ENCODE measurements around the gene TIMM50.

The TIMM50 gene

GRCh38 chr19:39518458-39518857, 37.8 kb downstream of the TIMM50 start:
- Mint-ChIP-seq H3K4me3 (no peak overlapping the region), H3K27ac (no peak overlapping the region), H3K4me1 (peaks cover 11 to 22% of the 10 kb centered on the region in 2 donors), H3K27me3 (peaks cover 38 to 54% of the 10 kb centered on the region in 2 donors), H3K36me3 (no peaks in the 10 kb centered on the region), H3K9me3 (no peaks in the 10 kb centered on the region)
- DNase-seq (no peak), ATAC-seq (replicated peaks) (no peak)

GRCh38 chr19:39518975-39519374, 38.3 kb downstream of the TIMM50 start:
- no peak overlapping the region for H3K27ac Mint-ChIP-seq
- H3K36me3 Mint-ChIP-seq: no peaks in the 10 kb centered on the region
- peaks cover 33 to 49% of the 10 kb centered on the region in 2 donors for H3K27me3 Mint-ChIP-seq
- no peak for ATAC-seq (replicated peaks)
- no peak for DNase-seq
- no peak overlapping the region for H3K4me3 Mint-ChIP-seq
- H3K4me1 Mint-ChIP-seq: peaks cover 11 to 22% of the 10 kb centered on the region in 2 donors
- H3K9me3 Mint-ChIP-seq: no peaks in the 10 kb centered on the region

- Mint-ChIP-seq H3K36me3 (peaks cover 4 to 10% of the 10 kb centered on the region in 2 donors), H3K27ac (no peak overlapping the region), H3K4me3 (no peak overlapping the region), H3K9me3 (no peaks in the 10 kb centered on the region), H3K4me1 (peaks cover 5 to 12% of the 10 kb centered on the region in 2 donors), H3K27me3 (peaks cover 19 to 31% of the 10 kb centered on the region in 2 donors)
- DNase-seq (no peak), ATAC-seq (replicated peaks) (no peak)
Measured at GRCh38 chr19:39520541-39521484, 40.2 kb downstream of the TIMM50 start.

GRCh38 chr19:39524495-39524894, 43.9 kb downstream of the TIMM50 start:
- ATAC-seq (replicated peaks): peak; percentile 93 to 94
- DNase-seq: peak; percentile 26
- peak overlapping the region; percentile 92 for H3K27ac Mint-ChIP-seq

GRCh38 chr19:39525205-39525604, 44.6 kb downstream of the TIMM50 start:
- H3K4me3 Mint-ChIP-seq: no peak overlapping the region
- no peaks in the 10 kb centered on the region for H3K27me3 Mint-ChIP-seq

More at GRCh38 chr19:39524495-39524894, 43.9 kb downstream of the TIMM50 start:
- Mint-ChIP-seq H3K4me1 (peaks cover 0 to 8% of the 10 kb centered on the region in 2 donors), H3K36me3 (peaks cover 4 to 15% of the 10 kb centered on the region in 2 donors), H3K9me3 (no peaks in the 10 kb centered on the region), H3K4me3 (no peak overlapping the region), H3K27me3 (no peaks in the 10 kb centered on the region)

GRCh38 chr19:39531834-39532232, 51.2 kb downstream of the TIMM50 start:
- ATAC-seq (replicated peaks) (no peak), DNase-seq (no peak)
- Mint-ChIP-seq H3K9me3 (no peaks in the 10 kb centered on the region), H3K36me3 (peaks cover 0 to 10% of the 10 kb centered on the region in 2 donors), H3K4me3 (peak overlapping the region; percentile 95 to 97), H3K4me1 (peaks cover 9 to 20% of the 10 kb centered on the region in 2 donors), H3K27ac (peak overlapping the region; percentile 94), H3K27me3 (no peaks in the 10 kb centered on the region)

More at GRCh38 chr19:39525205-39525604, 44.6 kb downstream of the TIMM50 start:
- no peak overlapping the region for H3K27ac Mint-ChIP-seq
- DNase-seq (no peak), ATAC-seq (replicated peaks) (no peak)
- no peaks in the 10 kb centered on the region for H3K9me3 Mint-ChIP-seq
- H3K36me3 Mint-ChIP-seq: peaks cover 4 to 15% of the 10 kb centered on the region in 2 donors
- peaks cover 0 to 8% of the 10 kb centered on the region in 2 donors for H3K4me1 Mint-ChIP-seq

- H3K27ac Mint-ChIP-seq: peak within 1 kb of the TSS; percentile 94
Measured at GRCh38 chr19:39532233-39533002, 51.8 kb downstream of the TIMM50 start, which contains the start of gene EID2B. EID2B (minus strand) TSS chr19:39532852; CDS start chr19:39532802, 50 bp downstream.

GRCh38 chr19:39533003-39533512, 52.4 kb downstream of the TIMM50 start:
- Mint-ChIP-seq H3K36me3 (peaks cover 0 to 13% of the 10 kb centered on the region in 2 donors), H3K4me1 (peaks cover 12 to 24% of the 10 kb centered on the region in 2 donors), H3K27ac (peak overlapping the region; percentile 94), H3K27me3 (no peaks in the 10 kb centered on the region), H3K4me3 (peak overlapping the region; percentile 95 to 97), H3K9me3 (no peaks in the 10 kb centered on the region)
- peak; percentile 35 to 39 for ATAC-seq (replicated peaks)
- DNase-seq: no peak

More at GRCh38 chr19:39532233-39533002, 51.8 kb downstream of the TIMM50 start, which contains the start of gene EID2B:
- Mint-ChIP-seq H3K27me3 (no peaks in the 10 kb centered on the region), H3K36me3 (peaks cover 0 to 12% of the 10 kb centered on the region in 2 donors), H3K4me1 (peaks cover 11 to 20% of the 10 kb centered on the region in 2 donors), H3K9me3 (no peaks in the 10 kb centered on the region), H3K4me3 (peak within 1 kb of the TSS; percentile 95 to 97)
- ATAC-seq (replicated peaks): peak; percentile 94 to 95
- DNase-seq: peak; percentile 90

GRCh38 chr19:39533791-39534190, 53.2 kb downstream of the TIMM50 start:
- no peak for DNase-seq
- no peaks in the 10 kb centered on the region for H3K27me3 Mint-ChIP-seq
- H3K36me3 Mint-ChIP-seq: peaks cover 0 to 13% of the 10 kb centered on the region in 2 donors
- ATAC-seq (replicated peaks): no peak
- H3K4me1 Mint-ChIP-seq: peaks cover 16 to 25% of the 10 kb centered on the region in 2 donors
- no peaks in the 10 kb centered on the region for H3K9me3 Mint-ChIP-seq
- no peak overlapping the region for H3K4me3 Mint-ChIP-seq
- H3K27ac Mint-ChIP-seq: no peak overlapping the region

GRCh38 chr19:39539165-39539517, 58.5 kb downstream of the TIMM50 start:
- Mint-ChIP-seq H3K36me3 (peaks cover 0 to 13% of the 10 kb centered on the region in 2 donors), H3K4me3 (peak overlapping the region; percentile 86 to 97), H3K9me3 (no peaks in the 10 kb centered on the region), H3K27ac (peak overlapping the region; percentile 71), H3K4me1 (peaks cover 25 to 48% of the 10 kb centered on the region in 2 donors), H3K27me3 (no peaks in the 10 kb centered on the region)
- ATAC-seq (replicated peaks): peak; percentile 10 to 25
- DNase-seq: no peak

- no peaks in the 10 kb centered on the region for H3K27me3 Mint-ChIP-seq
- H3K9me3 Mint-ChIP-seq: no peaks in the 10 kb centered on the region
- ATAC-seq (replicated peaks) (peak; percentile 87 to 92), DNase-seq (peak; percentile 88)
- peak within 1 kb of the TSS; percentile 97 for H3K27ac Mint-ChIP-seq
- H3K36me3 Mint-ChIP-seq: peaks cover 0 to 13% of the 10 kb centered on the region in 2 donors
- H3K4me1 Mint-ChIP-seq: peaks cover 25 to 53% of the 10 kb centered on the region in 2 donors
- H3K4me3 Mint-ChIP-seq: peak within 1 kb of the TSS; percentile 93 to 97
Measured at GRCh38 chr19:39539518-39540332, 59.1 kb downstream of the TIMM50 start, which contains the start of gene EID2. EID2 (minus strand) TSS chr19:39540161; CDS start chr19:39540079, 82 bp downstream.

GRCh38 chr19:39540333-39540673, 59.7 kb downstream of the TIMM50 start:
- H3K9me3 Mint-ChIP-seq: no peaks in the 10 kb centered on the region

More at GRCh38 chr19:39540333-39540673, 59.7 kb downstream of the TIMM50 start:
- DNase-seq (no peak), ATAC-seq (replicated peaks) (no peak)
- Mint-ChIP-seq H3K27me3 (no peaks in the 10 kb centered on the region), H3K36me3 (peaks cover 0 to 13% of the 10 kb centered on the region in 2 donors), H3K27ac (peak overlapping the region; percentile 97), H3K4me3 (peak overlapping the region; percentile 93 to 97), H3K4me1 (peaks cover 25 to 57% of the 10 kb centered on the region in 2 donors)
